Epidermal melanocyte (primary cell): Measurements from ENCODE around the gene TFPI.

Source experiments
- DNase-seq: peaks from one replicate; pipeline ENCODE4 v3.0.0; 2011; ENCODE audit warnings: low spot score; ENCODE audit not compliant: insufficient read length

TFPI gene

GRCh38 chr2:187469538-187469937 is 84.7 kb downstream of the TFPI start:
- no peak for DNase-seq

- DNase-seq: no peak
Measured at GRCh38 chr2:187468262-187468661, 86.0 kb downstream of the TFPI start.

- DNase-seq: no peak
Measured at GRCh38 chr2:187466129-187466792, 88.0 kb downstream of the TFPI start.

- DNase-seq: no peak
Measured at GRCh38 chr2:187462839-187463238, 91.4 kb downstream of the TFPI start.

- no peak for DNase-seq
Measured at GRCh38 chr2:187461294-187462261, 92.7 kb downstream of the TFPI start.

GRCh38 chr2:187459256-187459655 is 95.0 kb downstream of the TFPI start:
- DNase-seq: no peak

- no peak for DNase-seq
Measured at GRCh38 chr2:187453078-187453641, 101.1 kb downstream of the TFPI start.

GRCh38 chr2:187451510-187451909 is 102.7 kb downstream of the TFPI start:
- no peak for DNase-seq

- DNase-seq: no peak
Measured at GRCh38 chr2:187447336-187447735, 106.9 kb downstream of the TFPI start.

GRCh38 chr2:187446711-187447110 is 107.5 kb downstream of the TFPI start:
- DNase-seq: no peak

GRCh38 chr2:187445051-187445450 is 109.2 kb downstream of the TFPI start:
- no peak for DNase-seq

GRCh38 chr2:187442778-187443177 is 111.5 kb downstream of the TFPI start:
- no peak for DNase-seq

GRCh38 chr2:187442378-187442777 is 111.9 kb downstream of the TFPI start:
- DNase-seq: no peak

- no peak for DNase-seq
Measured at GRCh38 chr2:187440101-187440675, 114.0 kb downstream of the TFPI start.

- DNase-seq: no peak
Measured at GRCh38 chr2:187438455-187438854, 115.8 kb downstream of the TFPI start.

- no peak for DNase-seq
Measured at GRCh38 chr2:187435756-187436155, 118.5 kb downstream of the TFPI start.

- DNase-seq: no peak
Measured at GRCh38 chr2:187435078-187435477, 119.2 kb downstream of the TFPI start.

GRCh38 chr2:187434342-187434785 is 119.9 kb downstream of the TFPI start:
- DNase-seq: no peak

GRCh38 chr2:187431911-187432310 is 122.3 kb downstream of the TFPI start:
- no peak for DNase-seq

- DNase-seq: no peak
Measured at GRCh38 chr2:187429989-187430388, 124.2 kb downstream of the TFPI start.

- DNase-seq: no peak
Measured at GRCh38 chr2:187424146-187424545, 130.1 kb downstream of the TFPI start.

GRCh38 chr2:187422282-187422681 is 132.0 kb downstream of the TFPI start:
- DNase-seq: no peak
